GM18867 (cell line): Measurements from ENCODE around the gene ZMAT5.

Experiments
- ATAC-seq: cut with Tn5 transposase; IDR thresholded peaks from one replicate; pipeline ENCODE4 v1.9.1; 2021; ENCODE audit warnings: mild to moderate bottlenecking, moderate library complexity; ENCODE audit not compliant: unreplicated experiment

Gene ZMAT5

DNA sequence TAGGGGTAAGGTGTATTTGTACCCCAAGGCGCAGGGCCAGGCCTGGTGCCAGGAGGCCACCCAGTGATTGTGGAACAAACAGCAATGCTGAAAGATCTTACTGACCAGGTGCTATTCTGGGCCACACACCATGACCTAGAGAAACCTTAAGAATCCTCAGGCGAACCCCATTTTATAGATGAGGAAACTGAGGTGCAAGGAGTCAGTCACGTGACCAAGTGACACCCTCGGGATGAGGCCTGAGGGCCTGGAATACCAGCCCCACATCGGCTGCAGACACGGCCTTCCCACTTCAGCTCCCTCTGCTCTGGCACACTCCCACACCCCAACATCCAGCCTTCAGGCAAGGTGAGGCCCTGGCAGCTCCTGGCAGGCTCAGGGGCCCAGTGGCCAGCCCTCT, 33.9 kb downstream of the ZMAT5 start:
- no peak for ATAC-seq

DNA sequence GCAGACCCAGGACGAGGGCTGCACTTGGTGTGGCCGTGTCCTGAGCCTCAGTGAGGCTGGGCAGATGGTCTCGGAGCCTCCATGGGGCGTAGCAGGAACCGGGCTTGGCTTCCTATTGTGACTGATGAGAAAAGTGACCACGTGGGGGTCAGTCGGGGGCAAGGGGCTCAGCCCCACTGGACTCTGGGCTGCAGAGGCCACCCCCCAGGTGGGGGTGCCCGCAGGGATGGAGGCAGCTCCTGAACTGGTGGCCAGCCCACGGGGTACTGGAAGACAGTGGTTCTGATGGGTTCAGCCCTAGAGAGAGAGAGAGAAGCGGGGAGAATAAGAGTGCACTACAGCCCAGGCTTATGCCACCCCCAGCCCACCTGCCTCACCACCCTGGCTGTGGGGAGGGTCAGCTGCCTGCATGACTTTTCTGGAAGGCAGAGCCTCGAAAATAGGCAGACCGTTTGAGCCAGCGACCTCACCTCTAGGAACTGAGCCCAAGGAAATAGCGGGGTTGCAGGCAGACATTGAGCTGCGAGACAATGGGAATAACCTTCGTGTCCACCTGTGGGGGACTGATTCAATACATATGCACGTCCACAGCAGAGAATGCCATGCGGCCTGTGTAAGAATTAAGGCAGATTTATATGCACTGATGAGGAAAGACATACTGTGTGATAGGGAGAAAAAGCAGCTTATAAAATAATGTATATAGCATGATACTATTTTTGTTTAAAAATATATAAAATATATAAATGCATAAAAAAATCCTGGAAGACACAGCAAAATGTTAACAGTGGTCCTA, 35.6 kb downstream of the ZMAT5 start:
- ATAC-seq = no peak

DNA sequence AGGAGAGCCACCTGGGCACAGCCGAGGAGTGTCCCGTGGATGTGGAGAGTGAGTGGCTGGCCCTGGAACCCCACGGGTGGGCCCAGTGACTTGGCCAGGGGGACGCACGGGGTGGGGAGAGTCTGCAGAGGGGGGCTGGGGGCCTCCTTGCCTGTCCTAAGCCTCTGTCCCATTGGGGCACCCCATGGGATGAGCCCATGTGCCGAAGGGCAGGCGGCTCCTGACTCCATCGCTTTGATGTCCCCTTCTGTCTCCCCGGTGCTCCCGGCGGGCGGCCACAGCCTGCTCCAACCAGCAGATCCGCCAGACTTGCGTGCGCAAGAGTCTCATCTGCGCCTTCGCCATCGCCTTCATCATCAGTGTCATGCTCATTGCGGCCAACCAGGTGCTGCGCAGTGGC, 37.6 kb downstream of the ZMAT5 start:
- no peak for ATAC-seq

DNA sequence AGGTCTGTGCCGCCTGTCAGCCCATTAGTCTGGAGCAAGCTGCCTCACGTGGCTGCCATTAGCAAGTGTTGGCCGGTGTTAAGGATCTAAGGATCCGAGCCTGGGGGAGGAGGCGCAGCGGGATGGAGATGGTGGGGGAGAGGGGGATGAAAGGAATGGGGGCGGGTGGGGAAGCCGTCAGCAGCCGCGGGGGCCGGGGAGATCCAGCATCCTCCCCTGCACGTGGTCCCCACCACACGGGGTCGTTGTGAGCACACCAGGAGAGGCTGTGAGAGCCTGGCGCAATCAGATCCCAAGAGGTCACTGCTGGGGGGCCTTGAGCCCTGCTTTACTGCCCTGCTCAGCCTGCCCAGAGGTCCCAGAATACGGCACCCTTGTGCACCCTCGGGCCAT, 39.7 kb downstream of the ZMAT5 start:
- ATAC-seq = no peak

DNA sequence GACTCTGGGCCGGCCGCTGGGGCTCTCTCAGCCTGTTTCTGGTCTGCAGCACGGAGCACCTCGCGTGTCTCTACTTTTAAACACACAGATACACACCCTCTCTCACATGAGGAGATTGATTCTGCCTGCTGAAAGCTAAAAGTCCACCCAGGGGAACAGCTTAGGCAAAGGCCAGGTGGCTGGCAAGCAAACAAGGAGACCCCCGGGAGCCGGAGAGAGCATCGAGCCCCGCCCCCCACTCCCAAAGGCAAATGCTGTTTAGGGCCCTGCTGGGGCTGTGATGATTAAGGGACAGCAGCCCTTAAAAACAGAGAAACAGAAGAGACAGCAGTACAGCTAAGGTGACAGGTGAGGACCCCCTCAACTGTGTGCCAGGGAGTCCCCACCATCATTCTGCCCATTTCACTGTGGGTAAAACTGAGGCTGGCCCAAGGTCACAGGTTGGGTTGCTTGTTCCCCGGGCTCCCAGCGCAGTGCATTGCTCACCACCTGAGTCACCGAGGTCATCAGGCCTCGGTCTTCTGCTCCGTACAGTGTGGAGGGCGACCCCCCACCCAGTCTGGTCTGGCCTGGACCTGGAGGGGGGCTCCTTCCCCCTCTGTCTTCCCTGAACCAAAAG, 40.2 kb downstream of the ZMAT5 start:
- no peak for ATAC-seq

DNA sequence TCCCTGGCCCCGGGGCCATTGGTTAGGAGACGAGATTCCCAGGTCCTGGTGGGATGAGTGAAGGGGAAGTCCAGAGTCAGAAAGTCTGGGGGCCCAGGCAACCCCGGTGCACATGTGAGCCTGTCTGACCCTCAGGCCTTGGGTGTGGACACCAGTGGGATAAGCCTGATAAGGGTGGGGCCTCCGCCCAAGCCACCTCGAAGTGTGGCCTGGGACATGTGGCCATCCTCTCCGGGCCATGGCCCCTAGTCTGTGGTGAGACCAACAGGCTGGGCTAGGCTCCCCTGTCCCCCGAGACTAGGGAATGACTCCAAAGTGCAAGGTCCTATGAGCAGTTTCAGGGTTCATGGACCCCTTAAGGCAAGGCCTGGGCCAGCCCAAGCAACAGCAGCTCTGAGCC, 40.7 kb downstream of the ZMAT5 start:
- ATAC-seq = no peak

DNA sequence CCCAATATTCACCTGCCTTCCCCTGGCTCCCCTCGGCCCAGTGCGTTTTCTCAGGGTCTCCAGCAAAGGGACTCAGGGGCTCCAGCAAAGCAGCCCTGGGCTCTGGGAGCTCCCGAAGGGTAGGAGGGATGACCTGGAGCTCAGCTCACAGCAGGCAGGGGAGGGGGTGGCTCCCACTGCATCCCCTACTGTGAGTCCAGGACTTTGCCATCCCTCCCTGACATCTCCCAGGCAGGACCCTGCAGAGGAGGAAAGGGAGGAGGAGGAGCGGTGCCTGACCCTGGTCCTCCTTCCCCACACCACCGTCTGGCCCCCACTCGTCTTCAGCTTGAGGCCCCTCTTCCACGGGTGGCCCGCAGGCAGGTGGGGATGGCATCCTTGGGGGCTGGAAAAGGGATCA, 42.0 kb downstream of the ZMAT5 start:
- ATAC-seq = no peak

DNA sequence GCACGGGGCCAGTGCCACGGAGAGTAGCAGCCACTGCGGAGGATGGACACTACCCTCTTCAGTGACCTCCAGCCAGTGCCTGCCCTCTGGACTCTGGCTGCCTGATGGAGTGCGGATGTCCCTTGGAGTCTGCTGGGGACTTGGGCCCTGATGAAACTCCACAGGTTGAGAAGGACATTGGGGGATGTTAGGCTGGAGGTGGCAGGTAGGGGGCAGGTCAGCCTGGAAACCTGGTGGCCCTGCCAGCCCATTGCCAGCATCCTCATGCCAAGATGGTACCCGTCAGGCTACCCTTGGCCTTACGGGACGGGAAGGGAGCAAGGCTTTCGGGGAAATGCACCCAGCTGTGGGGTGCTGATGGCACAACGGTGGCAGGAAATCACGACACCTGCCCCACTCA, 43.0 kb downstream of the ZMAT5 start:
- no peak for ATAC-seq

DNA sequence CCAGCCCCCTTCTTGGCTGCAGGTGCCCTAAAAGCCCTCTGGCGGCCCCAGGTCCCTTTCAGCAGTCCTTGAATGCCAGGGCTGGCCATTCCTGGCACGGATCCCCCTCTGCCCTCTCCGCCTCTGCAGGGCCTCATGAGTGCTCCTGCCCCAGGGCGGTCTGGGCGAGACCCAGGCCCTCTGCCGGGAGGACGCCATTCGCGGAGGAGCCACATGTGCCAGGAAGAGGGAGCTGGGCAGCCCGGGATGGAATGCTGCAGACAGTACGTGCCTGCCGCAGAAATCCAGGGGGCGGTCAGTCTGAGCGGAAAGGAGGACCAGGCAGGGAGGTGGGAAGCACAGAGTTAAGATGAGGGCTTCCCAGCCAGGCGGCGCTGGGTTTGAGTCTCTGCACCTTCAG, 44.2 kb downstream of the ZMAT5 start:
- ATAC-seq = no peak

DNA sequence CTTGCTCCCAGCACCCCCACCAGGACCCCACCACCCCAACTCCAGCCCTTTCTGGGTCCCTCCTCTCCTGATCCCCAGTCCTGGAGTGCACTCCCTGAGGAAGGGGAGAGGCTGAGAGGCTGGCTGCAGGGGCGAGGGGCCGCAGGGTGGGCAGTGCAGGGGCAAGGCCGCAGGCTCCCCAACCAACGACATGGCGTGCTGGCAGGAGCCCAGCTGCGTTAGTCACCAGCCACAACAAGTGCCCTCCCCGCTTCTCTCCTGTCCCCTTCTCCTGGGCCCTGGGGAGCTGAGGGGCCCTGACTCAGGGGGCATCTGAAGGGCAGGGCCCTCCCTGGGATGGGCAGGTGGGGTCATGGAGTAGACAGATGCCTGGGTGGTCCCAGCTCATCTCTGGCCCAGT, 44.7 kb downstream of the ZMAT5 start:
- no peak for ATAC-seq

DNA sequence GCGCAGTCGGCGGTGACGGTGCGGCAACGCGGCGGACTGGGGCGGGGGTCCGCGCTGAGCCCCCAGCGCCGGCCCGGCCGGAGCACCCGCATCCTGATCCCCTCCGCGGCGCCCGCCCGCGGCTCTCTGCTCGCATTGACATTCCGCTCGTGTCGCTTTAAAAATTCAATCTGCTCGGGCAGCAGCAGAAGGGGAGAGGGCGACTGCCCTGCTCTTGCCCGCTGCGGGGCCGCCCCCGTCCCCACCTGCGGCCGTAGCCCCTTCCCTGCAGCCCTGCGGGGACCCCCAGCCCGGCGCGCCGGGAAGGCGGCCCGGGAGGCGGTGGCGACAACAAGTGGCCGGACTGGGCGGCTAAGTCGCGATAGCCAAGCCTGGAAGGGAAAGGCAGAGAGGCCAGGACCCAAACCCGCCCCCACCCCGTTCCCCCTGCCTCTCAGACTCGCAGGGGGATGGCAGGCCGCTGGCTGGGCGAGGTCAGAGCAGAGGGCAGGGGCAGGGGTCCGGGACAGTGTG, 45.9 kb downstream of the ZMAT5 start:
- no peak for ATAC-seq

DNA sequence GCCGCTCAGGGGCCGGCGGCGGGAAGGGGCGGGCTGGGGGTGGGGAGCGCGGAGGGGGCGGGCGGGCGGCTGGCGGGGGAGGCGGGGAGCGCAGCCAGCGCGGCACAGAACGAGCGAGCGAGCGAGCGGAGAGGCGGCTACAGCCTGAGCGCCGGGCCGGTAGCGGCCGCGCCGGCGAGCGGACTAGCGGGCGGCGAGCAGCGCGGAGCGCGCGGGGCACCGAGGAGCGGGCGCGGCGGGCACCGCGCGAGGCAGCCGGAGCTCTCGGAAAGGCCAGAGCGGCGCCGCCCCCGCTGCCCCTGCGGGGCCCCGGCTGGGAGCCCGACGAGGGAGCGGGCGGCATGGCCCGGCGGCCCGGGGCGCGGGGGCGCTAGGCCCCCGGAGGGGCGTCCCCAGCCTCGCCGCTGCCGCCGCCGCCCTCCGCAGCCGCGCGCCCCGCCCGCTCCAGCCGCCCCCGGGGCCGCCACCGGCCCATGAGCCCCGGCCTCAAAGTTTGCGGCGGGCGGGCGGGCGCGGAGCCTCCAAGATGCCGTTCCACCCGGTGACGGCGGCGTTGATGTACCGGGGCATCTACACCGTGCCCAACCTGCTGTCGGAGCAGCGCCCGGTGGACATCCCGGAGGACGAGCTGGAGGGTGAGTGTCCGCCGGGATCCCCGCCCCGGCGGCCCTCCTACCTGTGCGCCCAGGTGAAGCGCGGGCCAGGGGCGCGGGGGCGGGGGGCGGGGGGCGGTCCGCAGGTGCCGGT, 46.7 kb downstream of the ZMAT5 start, which contains the start of gene CABP7:
Gene CABP7 (plus strand): TSS at position 105 of the 747 bp plus-strand sequence. CDS start 422 bp downstream, at position 527.
- ATAC-seq = no peak

DNA sequence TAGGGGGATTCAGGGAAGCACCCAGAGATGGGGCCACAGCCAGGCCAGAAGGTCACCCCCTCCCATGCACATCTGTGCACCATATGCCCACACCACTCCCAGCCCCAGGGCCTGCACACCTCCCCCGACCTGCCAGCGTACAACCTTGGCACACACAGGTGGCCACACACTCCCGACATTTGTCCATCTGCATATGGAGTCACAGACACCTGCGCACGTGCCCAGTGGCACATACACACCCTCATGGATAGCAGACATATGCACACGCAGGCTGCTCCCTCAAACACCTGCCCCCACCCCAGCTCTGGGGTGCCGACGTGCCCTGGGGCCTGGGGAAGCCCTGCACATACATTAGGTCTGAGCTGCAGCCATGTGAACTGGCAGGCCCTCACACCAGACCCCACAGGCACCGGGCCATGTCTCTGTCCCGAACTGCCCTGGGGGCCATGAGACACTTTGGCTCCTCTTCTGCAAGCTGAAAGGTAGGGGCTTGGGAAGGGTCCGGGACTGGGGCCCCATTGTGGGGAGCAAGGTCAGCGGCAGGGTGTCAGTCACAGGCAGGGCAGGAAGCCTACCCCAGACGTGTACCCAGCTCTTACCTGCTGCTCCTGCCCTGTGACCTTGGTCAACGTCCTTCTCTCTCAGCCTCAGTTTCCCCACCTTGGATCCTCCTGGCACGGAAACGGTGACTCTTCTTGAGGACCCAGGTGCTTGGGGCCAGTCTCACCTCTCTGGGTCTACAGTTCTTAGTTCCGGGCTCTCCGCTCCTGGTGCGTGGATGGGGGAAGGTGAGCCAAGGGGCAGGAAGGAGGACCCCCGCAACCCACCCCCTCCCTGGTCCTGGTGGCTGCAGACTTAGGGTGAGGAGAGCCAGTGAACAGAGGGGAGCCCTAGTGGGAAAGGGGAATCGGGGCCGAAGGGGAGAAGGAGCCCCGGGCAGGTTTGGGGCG, 47.6 kb downstream of the ZMAT5 start:
- no peak for ATAC-seq

DNA sequence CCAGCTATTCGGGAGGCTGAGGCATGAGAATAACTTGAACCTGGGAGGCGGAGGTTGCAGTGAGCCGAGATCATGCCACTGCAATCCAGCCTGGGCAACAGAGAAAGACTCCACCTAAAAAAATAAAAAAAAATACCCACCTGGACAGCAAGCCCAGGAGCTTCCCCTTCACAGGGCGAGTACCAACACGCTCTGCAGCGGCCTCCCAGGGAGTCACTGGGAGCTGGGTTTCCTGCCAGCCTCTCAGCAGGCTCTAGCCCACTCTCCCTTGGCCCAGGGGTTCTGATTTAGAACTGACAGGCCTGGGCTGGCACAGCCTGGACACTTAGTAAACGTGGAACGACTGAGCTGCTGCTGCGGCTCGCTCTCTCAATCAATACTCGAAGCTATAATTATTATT, 49.0 kb downstream of the ZMAT5 start:
- ATAC-seq = no peak

DNA sequence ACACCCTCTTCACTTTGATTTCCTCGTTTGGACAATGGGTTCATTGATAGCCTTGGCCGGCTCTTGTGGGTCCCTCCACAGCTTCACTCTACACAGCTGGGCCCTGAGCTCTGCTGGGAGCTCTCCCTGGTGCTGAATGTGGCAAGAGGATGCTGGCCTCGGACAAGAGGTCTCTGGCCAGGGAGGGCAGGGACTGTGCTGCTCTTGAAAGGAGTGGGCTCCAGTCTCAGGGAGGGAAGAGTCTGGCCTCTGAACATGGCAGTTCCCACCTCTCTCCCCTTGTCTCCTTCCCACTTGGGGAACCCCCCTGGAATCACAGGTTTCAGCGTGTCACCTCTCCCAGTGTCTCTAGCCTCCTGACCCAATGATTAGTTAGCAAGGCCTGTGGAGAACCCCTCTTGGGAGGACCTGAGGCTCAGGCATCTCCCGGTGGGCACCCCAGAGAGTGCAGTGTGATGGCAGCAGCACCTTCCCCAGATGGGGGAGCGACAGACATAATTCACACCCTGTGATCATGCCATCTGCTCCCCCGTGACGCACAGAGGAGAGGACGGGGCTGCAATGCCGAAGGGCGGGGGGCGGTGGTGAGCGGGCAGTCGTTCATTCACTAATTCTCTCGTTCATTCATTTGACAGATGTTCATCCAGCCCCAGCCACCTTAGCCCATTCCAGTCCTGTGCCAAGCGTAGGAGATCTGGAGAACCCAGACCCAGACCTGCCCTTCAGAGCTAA, 49.8 kb downstream of the ZMAT5 start:
- no peak for ATAC-seq

DNA sequence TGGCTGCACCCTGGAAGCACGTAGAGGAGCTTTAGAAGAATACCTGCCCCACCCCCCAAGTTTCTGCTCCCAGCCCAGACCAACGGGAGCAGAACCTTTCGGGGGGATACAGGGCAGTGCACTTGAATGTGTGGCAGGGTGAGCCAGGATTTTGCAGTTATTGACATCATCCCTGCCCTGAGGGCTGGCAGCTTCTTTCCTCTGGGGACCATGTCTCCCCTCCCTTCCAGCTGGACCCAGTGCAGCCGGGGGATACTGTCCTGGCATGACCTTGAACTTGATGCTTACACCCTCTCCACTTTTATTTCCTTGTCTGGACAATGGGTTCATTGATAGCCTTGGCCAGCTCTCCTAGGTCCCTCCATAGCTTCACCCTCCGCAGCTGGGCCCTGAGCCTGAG, 51.1 kb downstream of the ZMAT5 start:
- ATAC-seq = no peak

DNA sequence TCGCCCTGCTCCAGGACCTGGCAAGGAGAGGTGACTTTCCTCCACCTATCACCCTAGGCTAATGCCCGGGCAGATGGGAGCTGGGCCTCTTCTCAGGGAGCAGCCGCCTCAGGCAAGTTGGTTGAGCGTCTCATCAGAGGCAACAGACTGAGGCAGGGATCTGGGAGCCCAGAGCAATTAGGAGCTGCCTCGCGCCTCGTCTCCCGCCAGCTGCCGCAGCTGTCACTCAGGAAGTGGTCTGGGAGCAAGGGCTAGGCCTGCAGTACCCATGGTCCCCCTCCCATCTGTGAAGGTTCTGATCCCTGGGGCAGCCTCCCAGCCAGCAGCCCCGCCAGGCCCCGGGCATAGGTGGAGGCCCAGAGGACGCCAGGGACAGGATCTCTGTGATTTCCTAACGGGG, 51.6 kb downstream of the ZMAT5 start:
- ATAC-seq = no peak

DNA sequence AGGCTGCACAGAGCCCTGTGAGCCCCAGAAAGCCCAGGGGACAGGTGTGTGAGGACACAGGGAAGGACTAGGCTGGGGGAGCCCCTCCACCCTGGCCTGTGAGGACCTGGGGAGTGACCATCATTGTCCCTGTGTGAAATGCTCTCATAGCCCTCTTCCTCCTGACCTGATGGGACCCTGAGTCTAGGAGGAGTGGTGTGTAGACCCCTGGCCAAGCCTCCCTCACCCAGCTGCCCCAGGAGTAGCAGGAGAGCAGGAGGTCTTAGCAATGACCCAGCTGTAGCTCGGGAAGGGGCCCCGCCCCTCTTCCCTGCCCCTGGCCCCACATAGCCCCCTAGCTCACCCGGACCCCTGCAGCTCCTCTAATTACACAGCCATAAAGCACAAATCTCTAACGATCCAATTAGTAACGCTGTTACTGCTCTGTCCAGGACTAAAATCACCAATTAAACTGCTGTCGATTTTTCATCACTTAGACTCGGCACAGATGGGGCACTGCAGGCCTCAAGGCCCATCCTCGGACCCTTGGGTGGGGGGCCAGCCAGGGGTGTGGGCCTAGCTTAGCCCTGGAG, 53.6 kb downstream of the ZMAT5 start:
- no peak for ATAC-seq

DNA sequence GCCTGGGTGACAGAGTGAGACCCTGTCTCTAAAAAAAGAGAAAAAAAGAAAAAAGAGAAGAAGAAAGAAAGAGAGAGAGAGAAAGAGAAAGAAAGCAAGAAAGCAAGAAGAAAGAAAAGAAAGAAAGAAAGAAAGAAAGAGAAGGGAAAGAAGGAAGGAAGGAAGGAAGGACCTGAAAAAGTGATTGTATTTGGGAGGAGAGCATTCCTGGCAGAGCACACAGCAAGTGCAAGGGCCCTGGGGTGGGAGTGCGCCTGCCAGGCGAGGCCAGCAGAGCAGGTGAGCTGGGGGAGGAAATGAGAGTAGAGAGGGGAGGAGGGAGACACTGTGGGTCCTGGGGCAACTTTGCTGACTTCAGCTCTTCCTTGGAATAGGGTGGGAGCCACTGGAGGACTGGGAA, 54.7 kb downstream of the ZMAT5 start:
- no peak for ATAC-seq
